Stomach (tissue), 9 donors: ENCODE results near the gene CYTH2. TPM values are rescaled to one million over a fixed set of nuclear protein-coding genes. Genes with fewer than 3 reads are reported as not detected.

Experiments used
- DNase-seq, 2 donors: peaks; one replicate each; pipeline versions ENCODE4 v3.0.0 to v3.0.0-alpha.2; 2013 to 2019
- H3K27ac ChIP-seq, 5 donors: fragments of 200-600 bp in 4 of 5; sonication (generic) in 4 of 5; one replicate each; pipeline ENCODE4 v1.5.1; 2013 to 2019; ENCODE audit warnings: mild to moderate bottlenecking in 1 of 5, moderate library complexity in 1 of 5
- H3K27me3 ChIP-seq, 3 donors: fragments of 200-600 bp; sonication (generic); one replicate each; pipeline ENCODE4 v1.5.1; 2017 to 2019; ENCODE audit warnings: mixed run types in 1 of 3
- H3K36me3 ChIP-seq, 4 donors: fragments of 200-600 bp; sonication (generic); 1 replicate in 3 of 4; 2 replicates in 1 of 4; pipeline ENCODE4 v1.5.1; 2016 to 2019
- H3K4me1 ChIP-seq, 4 donors: fragments of 200-600 bp; sonication (generic); one replicate each; pipeline ENCODE4 v1.5.1; 2016 to 2019
- H3K4me3 ChIP-seq, 4 donors: fragments of 200-600 bp; sonication (generic) in 3 of 4; one replicate each; pipeline ENCODE4 v1.5.1; 2016 to 2019; ENCODE audit warnings: mild to moderate bottlenecking in 1 of 4
- H3K9me3 ChIP-seq, 4 donors: fragments of 200-600 bp; sonication (generic); one replicate each; pipeline ENCODE4 v1.5.1; 2016 to 2019
- EP300 ChIP-seq: sonication (generic); formaldehyde crosslinking; IDR thresholded peaks from one replicate; pipeline ENCODE4 v1.6.1; 2017; ENCODE audit warnings: antibody characterized with exemption
- POLR2A ChIP-seq, 4 donors: fragments of 450-650 bp; IDR thresholded peaks; one replicate each; pipeline ENCODE4 v1.6.1; 2016; ENCODE audit warnings: antibody characterized with exemption in 4 of 4, control low read depth in 2 of 4, mild to moderate bottlenecking in 1 of 4, moderate library complexity in 1 of 4
- POLR2AphosphoS5 ChIP-seq, 3 donors: sonication (generic); formaldehyde crosslinking; IDR thresholded peaks; one replicate each; pipeline ENCODE4 v1.6.1; 2016; ENCODE audit warnings: antibody characterized with exemption in 3 of 3
- WGBS, 5 donors: extraction: QIAGEN DNeasy Blood & Tissue Kit in 3 of 5; methylation state at CpG; one replicate each; pipeline versions ENCODE4 v1.1.5 to v1.1.7; 2013 to 2018; 5-methylcytosine and 5-hydroxymethylcytosine counted together
- intact Hi-C: fragments of 100-400 bp; cut with DNase I; formaldehyde crosslinking; loops from one replicate; pipeline ENCODE4 v1.15.1; 2023; ENCODE audit warnings: low total_unique reads
- polyA plus RNA-seq, 3 donors: library from polyadenylated mRNA; stranded (reverse); fragments of 200-250 nt; gene quantifications; one replicate each; pipeline ENCODE4 v1.2.3, GENCODE V29; 2013
- total RNA-seq, 5 donors: library from RNA; depleted of rRNA; stranded (reverse); fragments of >200 nt; gene quantifications; one replicate each; pipeline versions ENCODE4 v1.1.0 to v1.2.3, GENCODE V29; 2014 to 2016
- TF ChIP-seq, protein P1 (sequence below), 7 experiments: fragments of 450-650 bp in 4 of 7; fragments of 200-600 bp in 3 of 7; sonication (generic) in 3 of 7; IDR thresholded peaks; one replicate each; pipeline ENCODE4 v1.5.1; 2016 to 2019; ENCODE audit warnings: antibody characterized with exemption in 7 of 7, control low read depth in 2 of 7, mild to moderate bottlenecking in 1 of 7
- donor health status: healthy with polysubstance abuse.
- donor health status: Bipolar disorder and iron deficiency.
- donor health status: healthy.

The CYTH2 gene
- total and polyA plus RNA-seq, 8 donors = 39.3 to 229 (median 69.4) TPM

GRCh38 chr19:48476176-48476575 is 7.0 kb downstream of the CYTH2 start:
- 87 to 96% (median 91%) methylated on average over 9 of the region's 9 CpGs for WGBS, 5 donors
- Histone ChIP-seq H3K4me1 (peaks cover 12 to 36% (median 22%) of the 10 kb centered on the region in 4 donors), H3K4me3 (no peak overlapping the region), H3K9me3 (no peaks in the 10 kb centered on the region), H3K36me3 (peaks cover 77 to 85% (median 84%) of the 10 kb centered on the region in 4 donors), H3K27me3 (no peaks in the 10 kb centered on the region), H3K27ac (no peak overlapping the region)
- no peak for TF ChIP-seq POLR2A (IDR thresholded peaks at IDR 0.05)
- TF ChIP-seq EP300 = no peak
- TF ChIP-seq, protein P1, sequence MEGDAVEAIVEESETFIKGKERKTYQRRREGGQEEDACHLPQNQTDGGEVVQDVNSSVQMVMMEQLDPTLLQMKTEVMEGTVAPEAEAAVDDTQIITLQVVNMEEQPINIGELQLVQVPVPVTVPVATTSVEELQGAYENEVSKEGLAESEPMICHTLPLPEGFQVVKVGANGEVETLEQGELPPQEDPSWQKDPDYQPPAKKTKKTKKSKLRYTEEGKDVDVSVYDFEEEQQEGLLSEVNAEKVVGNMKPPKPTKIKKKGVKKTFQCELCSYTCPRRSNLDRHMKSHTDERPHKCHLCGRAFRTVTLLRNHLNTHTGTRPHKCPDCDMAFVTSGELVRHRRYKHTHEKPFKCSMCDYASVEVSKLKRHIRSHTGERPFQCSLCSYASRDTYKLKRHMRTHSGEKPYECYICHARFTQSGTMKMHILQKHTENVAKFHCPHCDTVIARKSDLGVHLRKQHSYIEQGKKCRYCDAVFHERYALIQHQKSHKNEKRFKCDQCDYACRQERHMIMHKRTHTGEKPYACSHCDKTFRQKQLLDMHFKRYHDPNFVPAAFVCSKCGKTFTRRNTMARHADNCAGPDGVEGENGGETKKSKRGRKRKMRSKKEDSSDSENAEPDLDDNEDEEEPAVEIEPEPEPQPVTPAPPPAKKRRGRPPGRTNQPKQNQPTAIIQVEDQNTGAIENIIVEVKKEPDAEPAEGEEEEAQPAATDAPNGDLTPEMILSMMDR (IDR thresholded peaks at IDR 0.05) = no peak
- TF ChIP-seq POLR2AphosphoS5 (IDR thresholded peaks at IDR 0.05) = no peak
- intact Hi-C loops = no loop called here
- DNase-seq = no peak

- DNase-seq = no peak
- Histone ChIP-seq H3K4me3 (no peak overlapping the region), H3K4me1 (peaks cover 13 to 36% (median 22%) of the 10 kb centered on the region in 4 donors), H3K36me3 (peaks cover 67 to 75% (median 74%) of the 10 kb centered on the region in 4 donors), H3K27me3 (no peaks in the 10 kb centered on the region), H3K9me3 (no peaks in the 10 kb centered on the region), H3K27ac (peak overlapping the region in 1 of 5 donors; percentile 17)
- intact Hi-C loops = no loop called here
- TF ChIP-seq POLR2A (IDR thresholded peaks at IDR 0.05) (no peak), POLR2AphosphoS5 (IDR thresholded peaks at IDR 0.05) (no peak), EP300 (no peak)
- TF ChIP-seq, protein P1 (IDR thresholded peaks at IDR 0.05) = no peak
- 75 to 80% (median 78%) methylated on average over 10 of the region's 10 CpGs for WGBS, 5 donors
These were observed 8.0 kb downstream of the CYTH2 start for GRCh38 chr19:48477067-48477685.

DNA sequence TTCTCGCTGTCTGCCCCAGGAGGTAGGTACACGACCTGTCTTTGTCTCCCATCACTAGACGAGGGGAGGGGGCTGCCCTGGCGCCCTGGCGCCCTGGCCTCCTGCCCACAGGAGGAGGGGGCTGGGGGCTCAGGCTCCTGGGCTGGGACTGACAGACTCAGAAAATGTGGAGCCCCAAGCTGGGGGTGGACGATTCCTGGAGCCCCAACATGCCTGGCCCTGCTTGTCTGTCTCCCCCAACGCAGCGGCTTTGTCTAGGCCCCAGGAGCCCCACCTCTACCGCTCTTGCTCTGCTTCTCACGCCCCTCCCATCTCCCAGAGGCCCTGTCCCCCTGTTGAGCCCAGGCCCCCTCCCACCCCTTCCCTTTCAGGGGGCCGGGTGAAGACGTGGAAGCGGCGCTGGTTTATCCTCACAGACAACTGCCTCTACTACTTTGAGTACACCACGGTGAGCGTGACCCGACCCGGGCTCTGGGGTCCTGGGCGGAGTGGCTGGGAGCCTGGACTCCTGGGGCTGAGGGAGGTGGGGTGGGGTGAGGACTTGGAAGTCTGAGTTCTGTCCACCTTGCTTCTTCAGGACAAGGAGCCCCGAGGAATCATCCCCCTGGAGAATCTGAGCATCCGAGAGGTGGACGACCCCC is 8.6 kb downstream of the CYTH2 start:
- Histone ChIP-seq H3K36me3 (peaks cover 61 to 69% (median 68%) of the 10 kb centered on the region in 4 donors), H3K4me3 (no peak overlapping the region), H3K27me3 (no peaks in the 10 kb centered on the region), H3K9me3 (no peaks in the 10 kb centered on the region), H3K4me1 (peaks cover 7 to 34% (median 21%) of the 10 kb centered on the region in 4 donors), H3K27ac (peak overlapping the region in 1 of 5 donors; percentile 17)
- DNase-seq = no peak
- intact Hi-C loops = no loop called here
- TF ChIP-seq POLR2AphosphoS5 (IDR thresholded peaks at IDR 0.05) (no peak), EP300 (no peak), POLR2A (IDR thresholded peaks at IDR 0.05) (no peak)
- TF ChIP-seq, protein P1 (IDR thresholded peaks at IDR 0.05) = no peak
- 79 to 90% (median 83%) methylated on average over 21 to 22 of the region's 22 CpGs for WGBS, 5 donors

DNA sequence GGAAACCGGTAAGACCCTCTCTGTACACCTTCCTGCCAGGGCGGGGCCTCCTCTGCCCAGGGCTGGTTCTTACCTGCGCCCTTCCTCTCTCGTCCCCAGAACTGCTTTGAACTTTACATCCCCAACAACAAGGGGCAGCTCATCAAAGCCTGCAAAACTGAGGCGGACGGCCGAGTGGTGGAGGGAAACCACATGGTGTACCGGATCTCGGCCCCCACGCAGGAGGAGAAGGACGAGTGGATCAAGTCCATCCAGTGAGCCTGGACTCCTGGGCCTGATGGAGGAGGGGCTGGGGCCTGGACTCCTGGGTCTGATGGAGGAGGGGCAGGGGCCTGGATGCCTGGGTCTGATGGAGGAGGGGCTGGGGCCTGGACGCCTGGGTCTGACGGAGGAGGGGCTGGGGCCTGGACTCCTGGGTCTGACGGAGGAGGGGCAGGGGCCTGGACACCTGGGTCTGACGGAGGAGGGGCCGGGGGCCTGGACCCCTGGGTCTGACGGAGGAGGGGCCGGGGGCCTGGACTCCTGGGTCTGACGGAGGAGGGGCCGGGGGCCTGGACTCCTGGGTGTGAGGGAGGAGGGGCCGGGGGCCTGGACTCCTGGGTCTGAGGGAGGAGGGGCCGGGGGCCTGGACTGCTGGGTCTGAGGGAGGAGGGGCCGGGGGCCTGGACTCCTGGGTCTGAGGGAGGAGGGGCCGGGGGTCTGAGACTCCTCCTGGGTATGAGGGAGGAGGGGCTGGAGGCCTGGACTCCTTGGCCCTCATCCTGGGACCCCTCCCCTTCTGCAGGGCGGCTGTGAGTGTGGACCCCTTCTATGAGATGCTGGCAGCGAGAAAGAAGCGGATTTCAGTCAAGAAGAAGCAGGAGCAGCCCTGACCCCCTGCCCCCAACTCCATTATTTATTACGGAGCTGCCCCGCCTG is 9.4 kb downstream of the CYTH2 start:
- no peak for DNase-seq
- Histone ChIP-seq H3K27ac (peak overlapping the region in 1 of 5 donors; percentile 90), H3K36me3 (peaks cover 53 to 61% (median 60%) of the 10 kb centered on the region in 4 donors), H3K4me1 (peaks cover 7 to 31% (median 21%) of the 10 kb centered on the region in 4 donors), H3K27me3 (no peaks in the 10 kb centered on the region), H3K9me3 (no peaks in the 10 kb centered on the region), H3K4me3 (no peak overlapping the region)
- TF ChIP-seq, protein P1 (IDR thresholded peaks at IDR 0.05) = no peak
- TF ChIP-seq EP300 = no peak
- no peak for TF ChIP-seq POLR2AphosphoS5 (IDR thresholded peaks at IDR 0.05)
- no peak for TF ChIP-seq POLR2A (IDR thresholded peaks at IDR 0.05)
- intact Hi-C loops = no loop called here
- WGBS, 5 donors = 81 to 89% (median 84%) methylated on average over 17 to 29 of the region's 29 CpGs
